Dendritic cell treated with granulocyte-macrophage colony-stimulating factor and Interleukin-4, amounts not matched to agents 40 ng/mL and 50 ng/mL, for 4 days (primary cell): ENCODE data around the gene PDHA2.
"Not testable (repeated sequence)": the region's sequence is repeated elsewhere in the genome, so short reads cannot be mapped to it uniquely, and the experiment has no call there.

ENCODE experiments used
- H3K27ac Mint-ChIP-seq: one replicate; pipeline ENCODE4 v1.8.0; 2022; ENCODE audit warnings: mild to moderate bottlenecking, mixed read lengths
- H3K27me3 Mint-ChIP-seq: one replicate; pipeline ENCODE4 v1.8.0; 2022; ENCODE audit warnings: mild to moderate bottlenecking, mixed read lengths
- H3K36me3 Mint-ChIP-seq: one replicate; pipeline ENCODE4 v1.8.0; 2022; ENCODE audit warnings: low read depth, mixed read lengths
- H3K4me1 Mint-ChIP-seq: one replicate; pipeline ENCODE4 v1.8.0; 2022; ENCODE audit warnings: low read depth, mixed read lengths
- H3K4me3 Mint-ChIP-seq: one replicate; pipeline ENCODE4 v1.8.0; 2022; ENCODE audit warnings: mild to moderate bottlenecking, moderate library complexity, mixed read lengths
- H3K9me3 Mint-ChIP-seq: one replicate; pipeline ENCODE4 v1.8.0; 2022; ENCODE audit warnings: mixed read lengths
- intact Hi-C: fragments of 100-400 bp; cut with micrococcal nuclease; formaldehyde crosslinking; loops from one replicate; pipeline ENCODE4 v1.15.0; 2022

Gene PDHA2

DNA sequence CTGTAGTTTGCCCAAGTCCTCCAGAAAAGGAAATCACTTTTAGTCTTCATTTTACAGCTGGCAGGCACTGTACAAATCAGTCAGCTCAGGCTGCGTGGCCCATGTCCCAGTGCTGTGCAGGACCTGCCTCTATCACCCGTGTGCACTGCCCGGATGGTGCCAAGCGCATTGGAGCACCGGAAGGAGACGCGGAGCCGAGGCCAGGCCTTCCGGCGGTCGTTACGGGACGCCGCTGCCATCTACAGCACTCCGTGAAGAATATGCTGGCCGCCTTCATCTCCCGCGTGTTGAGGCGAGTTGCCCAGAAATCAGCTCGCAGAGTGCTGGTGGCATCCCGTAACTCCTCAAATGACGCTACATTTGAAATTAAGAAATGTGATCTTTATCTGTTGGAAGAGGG is at the start of gene PDHA2:
TSS of gene PDHA2 (plus strand) at position 203 of the 400 bp plus-strand sequence. CDS start at position 261, 58 bp downstream.
- no peaks in the 10 kb centered on the region for H3K27me3 Mint-ChIP-seq
- no peaks in the 10 kb centered on the region for H3K4me1 Mint-ChIP-seq
- no peak within 1 kb of the TSS for H3K27ac Mint-ChIP-seq
- peaks cover 26% of the 10 kb centered on the region for H3K9me3 Mint-ChIP-seq
- intact Hi-C loops = no loop called here
- no peaks in the 10 kb centered on the region for H3K36me3 Mint-ChIP-seq
- H3K4me3 Mint-ChIP-seq = no peak within 1 kb of the TSS

DNA sequence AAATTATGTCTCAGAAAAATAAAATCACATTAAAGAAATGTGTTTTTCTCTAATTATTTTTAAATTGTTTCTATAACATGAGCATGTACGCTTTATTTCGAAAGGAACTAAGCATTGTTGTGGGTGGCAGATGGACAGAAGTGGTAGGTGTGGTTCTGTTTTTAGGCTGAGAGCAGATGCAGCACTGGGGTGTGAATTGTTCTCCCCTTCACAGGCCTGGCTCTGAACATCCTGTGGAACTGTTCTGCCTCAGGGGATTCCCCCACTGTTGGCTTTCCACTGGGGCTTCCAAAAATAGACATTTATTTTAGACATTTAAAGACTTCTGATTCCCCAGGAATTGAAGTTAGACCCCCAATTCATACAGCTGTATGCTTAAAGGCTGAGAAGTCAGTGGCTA is 41.9 kb upstream of the PDHA2 start:
- Mint-ChIP-seq H3K4me3 (no peak overlapping the region), H3K27me3 (no peaks in the 10 kb centered on the region), H3K36me3 (no peaks in the 10 kb centered on the region), H3K27ac (no peak overlapping the region), H3K9me3 (peaks cover 14% of the 10 kb centered on the region), H3K4me1 (no peaks in the 10 kb centered on the region)
- intact Hi-C loops = no loop called here

DNA sequence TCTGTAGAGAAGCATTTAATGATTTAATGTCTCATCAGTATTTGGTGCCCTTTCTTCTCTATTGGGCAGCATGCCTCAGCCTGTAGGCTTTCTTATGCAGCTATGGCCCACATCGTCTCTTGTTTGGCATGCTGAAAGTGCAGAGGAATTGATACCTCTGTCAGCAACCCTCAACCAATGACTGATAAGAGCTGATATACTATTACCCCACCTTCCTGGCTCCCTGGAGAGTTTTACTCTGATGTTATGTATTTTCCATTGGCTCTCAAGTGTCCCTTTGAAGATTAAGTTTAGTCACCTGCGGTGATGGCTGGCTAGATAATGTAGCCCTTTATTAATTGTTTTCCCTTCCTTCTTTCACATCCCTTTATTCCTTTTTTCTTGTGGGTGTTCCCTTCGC is 41.2 kb upstream of the PDHA2 start:
- Mint-ChIP-seq H3K27me3 (no peaks in the 10 kb centered on the region), H3K4me1 (no peaks in the 10 kb centered on the region), H3K36me3 (no peaks in the 10 kb centered on the region), H3K9me3 (peaks cover 13% of the 10 kb centered on the region), H3K4me3 (no peak overlapping the region), H3K27ac (no peak overlapping the region)
- intact Hi-C loops = no loop called here

DNA sequence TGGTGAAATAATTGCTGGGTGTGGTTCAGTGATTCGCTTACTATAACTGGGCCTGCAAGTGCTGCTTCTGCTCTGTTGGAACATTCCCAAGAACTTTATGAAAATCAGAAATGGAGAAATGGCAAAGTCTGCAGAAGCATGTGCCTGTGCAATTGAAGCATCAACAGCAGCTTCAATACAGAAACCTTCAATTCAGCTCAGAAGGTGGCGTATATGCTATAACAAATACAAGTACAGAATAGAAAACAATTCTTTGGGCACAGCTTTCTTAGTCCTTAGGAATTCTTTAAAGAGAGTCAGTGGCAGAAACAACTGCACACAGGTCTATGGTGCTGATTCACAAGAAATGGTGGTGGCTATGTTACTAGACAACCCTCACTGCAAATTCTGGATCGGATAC is 18.0 kb upstream of the PDHA2 start:
- Mint-ChIP-seq H3K4me3 (no peak overlapping the region), H3K9me3 (peaks cover 20% of the 10 kb centered on the region), H3K27me3 (no peaks in the 10 kb centered on the region), H3K4me1 (no peaks in the 10 kb centered on the region), H3K27ac (no peak overlapping the region), H3K36me3 (no peaks in the 10 kb centered on the region)
- intact Hi-C loops = no loop called here

DNA sequence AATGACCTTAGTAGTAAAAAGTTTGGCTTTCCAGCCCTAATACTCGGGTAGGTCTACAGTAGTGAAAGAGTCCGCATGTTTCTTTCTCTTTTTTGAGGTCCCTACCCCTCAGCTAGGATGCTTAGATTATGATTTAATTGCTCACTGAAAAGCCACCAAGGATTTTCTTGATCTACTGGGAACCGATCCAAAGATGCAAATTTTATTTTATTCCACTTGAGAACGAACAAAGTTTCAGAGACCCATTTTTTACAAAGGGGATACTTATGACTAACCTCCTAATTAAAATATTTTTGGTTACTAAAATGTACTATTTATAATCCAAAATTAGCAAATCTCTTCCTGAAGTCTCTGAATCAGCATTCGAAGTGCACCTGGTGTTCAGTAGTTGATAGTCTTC is 14.3 kb upstream of the PDHA2 start:
- Mint-ChIP-seq H3K4me3 (no peak overlapping the region), H3K27me3 (no peaks in the 10 kb centered on the region), H3K4me1 (no peaks in the 10 kb centered on the region), H3K36me3 (no peaks in the 10 kb centered on the region), H3K27ac (no peak overlapping the region), H3K9me3 (peaks cover 20% of the 10 kb centered on the region)
- intact Hi-C loops = no loop called here

DNA sequence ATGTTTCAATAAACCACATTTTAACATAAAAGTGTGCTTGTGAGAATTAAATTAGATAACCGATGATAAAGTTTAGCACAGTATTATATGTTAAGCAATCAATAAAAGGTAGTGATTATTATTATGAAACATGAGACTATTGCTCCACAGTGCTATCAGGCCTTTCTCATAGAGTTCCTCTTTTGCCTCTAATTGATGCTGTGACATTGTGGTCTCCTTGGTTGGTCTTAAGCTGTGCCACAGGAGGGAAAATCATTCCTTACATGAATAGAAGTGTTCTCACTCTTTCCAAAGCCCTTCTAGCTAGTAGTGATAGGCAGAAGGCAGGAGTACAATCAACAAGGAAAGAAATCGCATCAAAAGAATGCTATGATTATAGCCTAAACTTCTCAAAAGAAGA is 9.2 kb upstream of the PDHA2 start:
- peaks cover 1% of the 10 kb centered on the region for H3K9me3 Mint-ChIP-seq
- H3K4me1 Mint-ChIP-seq = no peaks in the 10 kb centered on the region
- no peaks in the 10 kb centered on the region for H3K36me3 Mint-ChIP-seq
- intact Hi-C loops = no loop called here
- no peaks in the 10 kb centered on the region for H3K27me3 Mint-ChIP-seq
- H3K4me3 Mint-ChIP-seq = no peak overlapping the region
- H3K27ac Mint-ChIP-seq = no peak overlapping the region

DNA sequence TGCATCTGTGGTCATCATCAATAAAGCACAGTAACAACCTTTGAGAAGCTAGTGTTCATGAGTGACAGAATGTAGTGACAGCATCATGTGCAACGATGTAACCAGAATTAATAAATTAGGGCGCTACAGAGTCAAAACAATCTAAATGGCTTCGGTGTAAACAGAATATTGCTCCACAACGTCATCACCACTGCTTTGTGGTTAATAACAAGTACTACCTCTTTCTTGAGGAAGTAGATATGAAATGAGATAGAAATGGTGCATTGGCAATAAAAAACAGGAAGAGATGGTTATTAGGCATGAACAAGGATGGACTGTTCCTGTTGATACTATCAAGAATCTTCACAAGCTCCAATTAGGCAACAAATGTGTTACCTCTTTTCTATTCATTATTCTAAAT is 8.7 kb upstream of the PDHA2 start:
- intact Hi-C loops = no loop called here
- no peaks in the 10 kb centered on the region for H3K27me3 Mint-ChIP-seq
- no peak overlapping the region for H3K27ac Mint-ChIP-seq
- H3K36me3 Mint-ChIP-seq = no peaks in the 10 kb centered on the region
- H3K4me1 Mint-ChIP-seq = no peaks in the 10 kb centered on the region
- H3K4me3 Mint-ChIP-seq = no peak overlapping the region
- no peaks in the 10 kb centered on the region for H3K9me3 Mint-ChIP-seq

DNA sequence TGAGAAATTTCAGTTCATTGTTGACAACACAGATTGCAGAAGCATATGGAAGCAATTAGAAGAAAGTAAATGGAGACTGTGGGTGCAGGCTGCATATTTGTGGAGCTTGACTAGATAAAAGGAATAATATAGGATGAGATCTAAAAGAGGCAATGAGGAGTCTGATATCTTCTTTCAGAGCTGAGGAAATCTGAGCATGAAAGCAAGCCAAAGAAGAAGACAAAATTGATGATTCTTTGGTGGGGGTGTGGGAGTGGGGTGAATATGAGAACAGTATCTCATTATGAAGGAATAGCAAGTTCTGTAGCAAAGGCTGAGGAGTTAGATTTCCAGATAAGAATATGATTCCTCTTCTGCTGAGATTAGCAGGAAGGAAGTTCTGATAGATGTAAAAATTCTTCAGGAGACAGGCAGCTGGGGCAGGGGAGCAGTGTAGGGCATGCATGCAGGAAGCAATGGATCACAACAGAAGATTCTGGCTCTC is 6.1 kb upstream of the PDHA2 start:
- H3K9me3 Mint-ChIP-seq = no peaks in the 10 kb centered on the region
- no peaks in the 10 kb centered on the region for H3K27me3 Mint-ChIP-seq
- intact Hi-C loops = no loop called here
- no peaks in the 10 kb centered on the region for H3K36me3 Mint-ChIP-seq
- no peak overlapping the region for H3K4me3 Mint-ChIP-seq
- H3K4me1 Mint-ChIP-seq = no peaks in the 10 kb centered on the region
- H3K27ac Mint-ChIP-seq = no peak overlapping the region

DNA sequence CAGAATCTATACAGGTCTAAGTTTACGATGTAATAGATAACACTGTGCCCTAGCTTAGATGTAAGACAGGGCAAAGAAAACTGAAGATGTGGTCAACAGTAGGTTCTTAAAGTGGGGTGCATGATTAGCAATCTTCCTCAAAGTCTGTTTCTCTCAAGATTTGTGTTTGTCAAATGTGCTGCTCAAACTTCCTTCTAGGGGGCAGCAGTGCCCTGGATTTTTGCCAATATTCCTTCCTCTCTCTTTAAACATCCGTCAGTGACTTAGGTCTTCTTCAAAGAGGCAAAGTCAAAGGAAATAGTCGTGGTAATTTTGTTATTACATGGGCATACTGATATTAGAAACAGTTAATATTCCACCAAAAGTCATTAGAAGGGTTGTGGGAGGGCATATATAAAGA is 4.2 kb upstream of the PDHA2 start:
- H3K4me1 Mint-ChIP-seq = no peaks in the 10 kb centered on the region
- H3K9me3 Mint-ChIP-seq = peaks cover 15% of the 10 kb centered on the region
- no peaks in the 10 kb centered on the region for H3K36me3 Mint-ChIP-seq
- H3K27me3 Mint-ChIP-seq = no peaks in the 10 kb centered on the region
- no peak overlapping the region for H3K27ac Mint-ChIP-seq
- intact Hi-C loops = no loop called here
- H3K4me3 Mint-ChIP-seq = no peak overlapping the region

DNA sequence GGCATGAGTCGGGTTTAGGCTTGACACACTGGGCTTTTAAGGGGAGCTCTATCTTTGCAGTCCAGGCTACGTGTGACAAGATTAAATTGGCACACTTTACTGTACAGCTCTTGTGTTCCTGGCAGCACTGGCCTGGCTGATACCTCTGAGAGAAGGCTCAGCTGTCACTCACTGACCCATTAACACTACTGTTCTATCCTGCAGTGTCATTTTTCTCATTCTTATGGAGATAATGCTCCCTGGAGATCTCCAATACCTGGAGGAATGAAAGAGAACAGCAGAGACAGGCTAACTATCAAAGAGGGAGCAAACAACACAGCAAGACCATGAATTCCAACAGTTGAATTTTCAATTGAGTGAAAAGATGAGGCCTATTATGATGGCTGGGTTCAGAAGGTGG is 1.7 kb upstream of the PDHA2 start:
- no peaks in the 10 kb centered on the region for H3K27me3 Mint-ChIP-seq
- intact Hi-C loops = no loop called here

DNA sequence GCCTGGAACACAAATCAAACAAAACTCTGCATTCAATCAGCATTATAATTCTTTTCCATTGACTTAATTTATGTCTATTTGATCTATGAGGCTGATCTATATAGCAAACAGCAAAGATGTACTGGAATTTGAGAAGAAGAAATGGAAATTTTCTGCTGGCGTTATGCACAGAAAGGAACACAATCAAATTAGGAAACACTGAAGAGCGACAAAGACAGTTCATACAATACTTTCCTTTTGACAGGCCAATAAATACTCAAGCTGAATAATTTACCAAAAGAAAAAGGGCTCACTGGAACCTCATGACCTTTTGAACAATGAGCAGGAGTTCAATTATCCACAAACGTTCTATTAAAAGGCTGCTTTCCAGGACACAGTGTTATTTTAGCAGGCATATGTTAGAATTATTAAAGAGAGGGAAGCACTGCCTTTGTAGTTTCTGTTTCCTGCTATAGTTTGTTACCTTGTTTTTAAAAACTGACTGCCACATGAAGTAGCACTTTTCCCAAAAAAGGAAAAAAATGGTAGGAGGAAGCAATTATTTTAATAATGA is 8.1 kb downstream of the PDHA2 start:
- no peaks in the 10 kb centered on the region for H3K36me3 Mint-ChIP-seq
- H3K27ac Mint-ChIP-seq = no peak overlapping the region
- no peaks in the 10 kb centered on the region for H3K4me1 Mint-ChIP-seq
- H3K27me3 Mint-ChIP-seq = no peaks in the 10 kb centered on the region
- H3K4me3 Mint-ChIP-seq = no peak overlapping the region
- H3K9me3 Mint-ChIP-seq = peaks cover 26% of the 10 kb centered on the region
- intact Hi-C loops = no loop called here

More for the DNA sequence above, 1.7 kb upstream of the PDHA2 start:
- no peaks in the 10 kb centered on the region for H3K36me3 Mint-ChIP-seq
- no peaks in the 10 kb centered on the region for H3K4me1 Mint-ChIP-seq
- no peak overlapping the region for H3K27ac Mint-ChIP-seq
- peaks cover 21% of the 10 kb centered on the region for H3K9me3 Mint-ChIP-seq
- H3K4me3 Mint-ChIP-seq = no peak overlapping the region

DNA sequence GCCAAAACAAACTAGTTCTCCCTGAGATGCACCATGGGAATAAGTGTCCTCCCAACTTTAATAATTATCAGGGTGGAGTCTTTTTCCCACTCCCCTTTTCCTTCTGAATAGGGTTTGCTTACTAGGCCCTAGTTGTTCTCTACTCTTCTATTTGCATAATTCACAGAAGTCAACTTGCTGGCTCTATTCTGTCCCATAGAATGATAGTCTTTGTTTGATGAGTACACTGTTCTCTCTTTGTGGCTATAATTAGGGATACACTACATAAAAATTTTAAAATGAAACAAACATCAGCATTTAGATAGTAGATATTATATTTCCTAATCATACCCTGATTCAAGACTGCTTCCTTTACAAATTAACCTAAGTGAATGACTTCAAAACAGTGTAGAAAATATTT is 10.3 kb downstream of the PDHA2 start:
- no peaks in the 10 kb centered on the region for H3K36me3 Mint-ChIP-seq
- no peaks in the 10 kb centered on the region for H3K4me1 Mint-ChIP-seq
- H3K27ac Mint-ChIP-seq = no peak overlapping the region
- H3K4me3 Mint-ChIP-seq = no peak overlapping the region
- H3K27me3 Mint-ChIP-seq = no peaks in the 10 kb centered on the region
- intact Hi-C loops = no loop called here
- H3K9me3 Mint-ChIP-seq = peaks cover 19% of the 10 kb centered on the region

DNA sequence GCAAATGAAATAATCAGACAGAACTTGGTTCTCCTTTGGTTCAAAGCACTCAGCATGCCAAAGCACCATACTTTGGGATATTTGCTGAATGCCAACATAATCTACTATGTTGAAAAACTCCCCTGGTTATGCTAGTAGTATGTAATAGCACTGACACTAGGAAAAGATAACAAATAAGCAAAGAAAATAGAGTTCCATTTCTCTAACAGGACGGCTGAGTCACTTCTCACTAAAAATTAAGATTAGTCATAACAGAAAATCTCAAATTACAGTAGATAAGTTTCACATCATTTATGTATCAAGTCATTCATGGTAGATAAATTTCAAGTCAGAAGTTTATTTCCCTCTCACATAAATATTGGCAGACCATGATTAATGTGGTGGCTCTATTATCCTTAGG is 17.9 kb downstream of the PDHA2 start:
- Mint-ChIP-seq H3K27ac (no peak overlapping the region), H3K9me3 (peaks cover 22% of the 10 kb centered on the region), H3K4me3 (no peak overlapping the region), H3K36me3 (no peaks in the 10 kb centered on the region), H3K4me1 (no peaks in the 10 kb centered on the region), H3K27me3 (no peaks in the 10 kb centered on the region)
- intact Hi-C loops = no loop called here

DNA sequence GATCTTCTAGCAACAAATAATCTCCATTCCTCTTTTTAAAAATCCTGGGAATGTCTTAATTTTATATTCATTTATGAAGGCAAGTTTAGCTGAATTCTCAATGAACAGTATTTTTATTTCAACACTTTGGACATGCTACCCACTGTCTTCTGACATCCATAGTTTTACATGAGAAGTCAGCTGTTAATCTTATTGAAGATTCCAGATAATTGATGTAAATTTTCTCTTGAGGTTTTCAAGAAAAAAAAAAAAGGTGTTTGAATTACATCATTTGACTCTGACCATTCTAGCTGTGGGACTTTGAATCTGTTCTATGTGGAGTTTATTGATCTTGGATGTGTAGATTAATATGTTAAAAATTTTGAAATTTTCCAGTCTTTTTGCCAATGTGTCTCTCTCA is 28.0 kb downstream of the PDHA2 start:
- Mint-ChIP-seq H3K27me3 (no peaks in the 10 kb centered on the region), H3K4me1 (no peaks in the 10 kb centered on the region), H3K9me3 (peaks cover 44% of the 10 kb centered on the region), H3K27ac (no peak overlapping the region), H3K36me3 (no peaks in the 10 kb centered on the region), H3K4me3 (no peak overlapping the region)
- intact Hi-C loops = no loop called here

DNA sequence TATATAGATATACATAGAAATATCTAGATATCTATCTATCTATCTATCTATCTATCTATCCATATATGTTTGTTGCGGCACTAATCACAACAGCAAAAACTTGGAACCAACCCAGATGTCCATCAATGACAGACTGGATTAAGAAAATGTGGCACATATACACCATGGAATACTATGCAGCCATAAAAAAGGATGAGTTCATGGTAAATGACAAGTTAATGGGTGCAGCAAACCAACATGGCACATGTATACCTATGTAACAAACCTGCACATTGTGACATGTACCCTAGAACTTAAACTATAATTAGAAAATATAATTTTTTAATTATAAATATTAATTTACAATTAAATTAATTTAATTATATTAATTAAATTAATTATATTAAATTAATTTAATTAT is 29.5 kb downstream of the PDHA2 start:
- not testable (repeated sequence) for H3K27ac Mint-ChIP-seq, H3K27me3 Mint-ChIP-seq, H3K4me3 Mint-ChIP-seq

More for the DNA sequence above, 29.5 kb downstream of the PDHA2 start:
- H3K36me3 Mint-ChIP-seq, intact Hi-C loops, H3K4me1 Mint-ChIP-seq: not testable (repeated sequence)
- H3K9me3 Mint-ChIP-seq = peaks cover 44% of the 10 kb centered on the region
